Stimulated activated CD4-positive, alpha-beta T cell treated with anti-CD3 and anti-CD28 coated beads, Interleukin-1b, Interleukin-23, amount 100 ng/mL, for 1 hour (primary cell): ENCODE data around the gene TCAP.
"Not testable (repeated sequence)": the region's sequence is repeated elsewhere in the genome, so short reads cannot be mapped to it uniquely, and the experiment has no call there.

Experiments
- DNase-seq, 2 donors: peaks; one replicate each; pipeline ENCODE4 v3.0.0-alpha.2; 2020; ENCODE audit warnings: low read depth in 2 of 2

TCAP gene

GRCh38 chr17:39679521-39680192 lies 14.5 kb downstream of the TCAP start:
- no peak for DNase-seq

GRCh38 chr17:39683295-39683939 lies 18.3 kb downstream of the TCAP start:
- DNase-seq: no peak

DNA sequence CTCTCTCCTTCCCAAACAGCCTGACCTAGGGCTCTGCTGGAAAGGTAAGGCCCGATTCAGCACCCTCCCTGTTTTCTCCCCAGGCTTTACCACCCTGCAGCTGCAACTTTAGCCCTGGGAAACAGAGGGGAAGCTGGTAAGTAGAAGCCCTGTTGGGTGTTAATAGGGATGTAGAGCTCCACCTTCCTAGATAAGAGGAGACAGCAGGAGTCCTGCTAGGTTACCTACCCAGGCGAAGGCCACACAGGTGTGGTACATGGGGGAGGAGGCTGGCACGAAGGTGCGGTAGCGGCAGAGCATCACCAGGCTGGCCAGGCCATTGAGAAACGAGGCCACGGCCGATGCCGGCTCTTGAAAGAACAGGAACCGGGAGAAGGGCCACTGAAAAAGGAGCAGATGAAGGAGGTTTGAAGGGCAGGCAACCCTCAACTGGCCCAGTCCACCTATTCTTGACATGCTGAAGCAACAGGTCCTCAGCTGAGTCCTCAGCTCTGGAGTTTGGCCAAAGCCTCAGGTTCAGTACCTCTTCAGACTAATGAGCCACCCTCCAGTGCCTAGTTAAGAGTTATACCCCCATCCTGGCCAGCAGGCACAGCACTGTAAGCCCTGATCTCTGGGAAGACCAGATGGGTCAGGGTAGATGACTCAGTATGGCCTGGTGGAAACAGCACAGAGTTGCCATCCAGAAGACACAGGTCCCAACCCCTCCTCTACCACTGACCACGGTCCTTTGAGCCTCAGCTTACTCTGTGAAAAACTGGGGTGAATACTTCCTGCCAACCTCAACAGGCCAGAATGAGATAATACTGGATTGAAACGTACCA lies 19.4 kb downstream of the TCAP start:
- DNase-seq: no peak

DNA sequence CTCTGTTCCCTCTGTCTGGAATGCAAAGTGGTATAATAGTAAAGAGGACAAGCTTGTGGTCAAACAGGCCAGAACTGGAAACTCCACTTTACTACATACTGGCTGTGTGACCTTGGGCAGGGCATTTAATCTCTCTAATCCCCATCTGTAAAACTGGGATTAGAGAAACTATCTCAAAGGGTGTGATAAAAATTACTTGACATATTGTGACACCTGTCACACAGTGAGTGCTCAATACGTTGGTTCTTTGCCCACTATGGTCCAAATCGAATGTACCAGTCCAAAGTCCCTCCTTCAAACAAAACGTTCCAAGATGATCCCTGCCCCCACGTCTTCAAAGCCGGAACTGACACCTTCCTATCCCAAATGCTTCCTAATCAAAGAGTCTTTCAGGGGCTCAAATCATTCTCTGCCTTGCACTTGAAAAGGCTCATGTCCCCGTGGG lies 22.0 kb downstream of the TCAP start:
- no peak for DNase-seq

DNA sequence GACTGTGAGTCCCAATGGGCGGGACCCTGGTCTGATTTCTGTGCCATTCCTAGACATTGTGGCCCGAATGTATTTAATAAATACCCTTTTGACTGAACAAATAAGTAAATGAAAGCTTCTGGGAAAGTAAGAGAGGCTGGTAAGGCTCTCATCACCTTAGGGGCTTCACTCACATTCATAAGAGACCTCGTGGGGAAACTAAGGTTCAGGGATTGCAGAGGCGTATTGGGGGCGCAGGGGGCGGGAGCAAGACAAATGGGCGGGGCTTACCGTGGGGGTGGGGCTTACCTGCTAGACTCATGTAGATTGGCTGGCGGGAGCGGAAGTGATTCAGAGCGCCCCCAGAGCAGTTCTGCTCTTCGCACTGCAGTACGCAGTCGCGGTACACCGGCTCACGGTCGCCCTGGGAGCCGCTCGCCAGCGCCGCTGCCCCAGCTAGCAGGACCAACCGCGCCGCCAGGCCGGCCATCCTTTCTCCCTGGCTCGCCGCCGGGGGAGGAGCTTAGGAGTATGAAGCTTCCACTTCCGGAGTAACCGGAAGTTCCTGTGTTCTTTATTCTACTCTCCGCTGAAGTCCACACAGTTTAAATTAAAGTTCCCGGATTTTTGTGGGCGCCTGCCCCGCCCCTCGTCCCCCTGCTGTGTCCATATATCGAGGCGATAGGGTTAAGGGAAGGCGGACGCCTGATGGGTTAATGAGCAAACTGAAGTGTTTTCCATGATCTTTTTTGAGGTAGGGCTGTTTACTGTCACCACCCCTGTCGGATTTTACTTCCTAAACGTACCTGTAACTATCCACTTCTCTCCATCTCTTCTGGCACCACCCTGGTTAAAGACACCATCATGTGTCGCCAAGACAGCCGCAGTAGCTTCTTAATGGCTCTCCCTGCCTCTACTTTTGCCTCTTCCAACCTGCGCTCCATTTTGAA lies 22.7 kb downstream of the TCAP start, which contains the start of gene PGAP3:
Gene PGAP3 (minus strand): TSS at position 512 of the 929 bp plus-strand sequence. CDS start 43 bp downstream, at position 469.
- DNase-seq: peak; percentile 52 to 73

DNA sequence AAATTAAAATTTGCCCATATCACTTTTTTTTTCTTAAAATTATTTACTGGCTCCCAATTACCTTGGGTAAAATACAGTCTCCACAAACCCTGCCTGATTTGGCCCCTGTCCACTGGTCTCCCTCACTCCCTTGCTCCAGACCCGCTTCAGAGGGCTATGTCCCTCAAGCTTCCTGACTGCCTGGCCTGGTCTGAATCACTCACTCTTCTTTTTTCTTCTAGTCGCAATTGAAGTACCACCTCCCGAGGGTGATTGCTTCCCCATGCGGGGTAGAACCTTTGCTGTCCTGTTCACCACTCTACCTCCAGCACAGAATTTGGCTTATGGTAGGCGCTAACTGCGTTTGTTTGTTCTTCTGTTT lies 23.3 kb downstream of the TCAP start:
- no peak for DNase-seq

- DNase-seq: no peak
Observed at GRCh38 chr17:39688945-39689344, 23.8 kb downstream of the TCAP start.

- no peak for DNase-seq
Observed at GRCh38 chr17:39694593-39694992, 29.4 kb downstream of the TCAP start.

- no peak for DNase-seq
Observed at GRCh38 chr17:39695089-39695474, 29.9 kb downstream of the TCAP start.

DNA sequence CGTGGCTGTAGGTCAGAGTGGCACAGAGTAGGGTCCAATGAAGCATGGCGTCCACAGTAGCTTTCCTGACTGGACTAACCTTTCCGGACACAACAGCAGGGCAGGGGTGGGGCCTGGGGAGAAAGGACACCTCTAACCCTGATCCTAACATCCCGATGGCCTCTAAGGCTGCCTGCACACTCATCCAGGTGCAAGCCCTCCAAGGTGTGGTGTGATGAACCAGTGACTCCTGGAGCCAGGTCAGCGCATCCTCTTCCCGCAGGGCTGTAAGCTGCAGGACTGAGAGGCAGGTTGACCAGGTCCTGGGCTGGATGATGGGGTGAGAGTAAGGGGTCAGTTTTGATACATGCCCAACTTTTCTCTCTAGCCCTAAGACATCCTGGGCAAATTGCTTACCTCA lies 31.6 kb downstream of the TCAP start:
- no peak for DNase-seq

GRCh38 chr17:39697961-39698360 lies 32.8 kb downstream of the TCAP start:
- no peak for DNase-seq

DNA sequence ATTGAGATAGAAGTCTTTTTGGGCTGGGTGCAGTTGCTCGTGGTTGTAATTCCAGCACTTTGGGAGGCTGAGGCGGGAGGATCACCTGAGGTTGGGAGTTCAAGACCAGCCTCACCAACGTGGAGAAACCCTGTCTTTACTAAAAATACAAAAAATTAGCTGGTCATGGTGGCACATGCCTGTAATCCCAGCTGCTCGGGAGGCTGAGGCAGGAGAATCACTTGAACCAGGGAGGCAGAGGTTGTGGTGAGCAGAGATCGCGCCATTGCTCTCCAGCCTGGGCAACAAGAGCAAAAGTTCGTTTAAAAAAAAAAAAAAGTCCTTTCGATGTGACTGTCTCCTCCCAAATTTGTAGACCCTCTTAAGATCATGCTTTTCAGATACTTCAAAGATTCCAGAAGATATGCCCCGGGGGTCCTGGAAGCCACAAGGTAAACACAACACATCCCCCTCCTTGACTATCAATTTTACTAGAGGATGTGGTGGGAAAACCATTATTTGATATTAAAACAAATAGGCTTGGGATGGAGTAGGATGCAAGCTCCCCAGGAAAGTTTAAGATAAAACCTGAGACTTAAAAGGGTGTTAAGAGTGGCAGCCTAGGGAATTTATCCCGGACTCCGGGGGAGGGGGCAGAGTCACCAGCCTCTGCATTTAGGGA lies 34.1 kb downstream of the TCAP start:
- DNase-seq: not testable (repeated sequence)

DNA sequence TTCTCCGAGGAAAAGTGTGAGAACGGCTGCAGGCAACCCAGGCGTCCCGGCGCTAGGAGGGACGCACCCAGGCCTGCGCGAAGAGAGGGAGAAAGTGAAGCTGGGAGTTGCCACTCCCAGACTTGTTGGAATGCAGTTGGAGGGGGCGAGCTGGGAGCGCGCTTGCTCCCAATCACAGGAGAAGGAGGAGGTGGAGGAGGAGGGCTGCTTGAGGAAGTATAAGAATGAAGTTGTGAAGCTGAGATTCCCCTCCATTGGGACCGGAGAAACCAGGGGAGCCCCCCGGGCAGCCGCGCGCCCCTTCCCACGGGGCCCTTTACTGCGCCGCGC lies 34.6 kb downstream of the TCAP start, which contains the start of gene ERBB2:
Gene ERBB2 (plus strand): TSS at position 247 of the 330 bp plus-strand sequence. CDS start 175 bp downstream, outside the sequence.
- no peak for DNase-seq

DNA sequence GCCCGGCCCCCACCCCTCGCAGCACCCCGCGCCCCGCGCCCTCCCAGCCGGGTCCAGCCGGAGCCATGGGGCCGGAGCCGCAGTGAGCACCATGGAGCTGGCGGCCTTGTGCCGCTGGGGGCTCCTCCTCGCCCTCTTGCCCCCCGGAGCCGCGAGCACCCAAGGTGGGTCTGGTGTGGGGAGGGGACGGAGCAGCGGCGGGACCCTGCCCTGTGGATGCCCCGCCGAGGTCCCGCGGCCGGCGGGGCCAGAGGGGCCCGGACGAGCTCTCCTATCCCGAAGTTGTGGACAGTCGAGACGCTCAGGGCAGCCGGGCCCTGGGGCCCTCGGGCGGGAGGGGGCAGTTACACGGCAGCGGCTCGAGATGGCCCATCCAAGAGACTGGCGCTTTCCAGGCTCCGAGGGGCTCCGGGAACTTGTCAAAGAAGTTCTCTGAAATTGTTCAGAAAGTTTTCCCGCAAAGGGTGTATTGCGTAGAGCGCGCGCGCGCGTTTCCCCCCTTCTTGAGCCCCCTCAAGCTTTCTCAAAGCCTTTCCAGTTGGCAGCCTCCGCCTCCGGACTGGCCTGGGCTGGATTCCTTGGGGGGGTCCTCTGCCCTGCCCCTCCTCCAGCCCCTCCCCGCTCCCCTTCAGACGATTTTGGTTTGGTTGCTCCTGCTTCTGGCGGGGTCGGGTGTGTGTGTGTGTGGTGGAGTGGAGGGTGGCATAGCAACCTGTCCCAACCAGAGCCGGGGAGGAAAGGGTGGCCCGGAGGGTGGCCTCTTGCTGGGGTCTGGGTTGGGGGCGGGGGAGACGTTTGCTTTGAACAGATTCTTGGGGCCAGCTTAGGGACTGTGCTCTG lies 35.2 kb downstream of the TCAP start:
- DNase-seq: no peak

GRCh38 chr17:39701012-39701783 lies 36.0 kb downstream of the TCAP start:
- no peak for DNase-seq

- DNase-seq: no peak
Observed at GRCh38 chr17:39701784-39702422, 36.8 kb downstream of the TCAP start.

DNA sequence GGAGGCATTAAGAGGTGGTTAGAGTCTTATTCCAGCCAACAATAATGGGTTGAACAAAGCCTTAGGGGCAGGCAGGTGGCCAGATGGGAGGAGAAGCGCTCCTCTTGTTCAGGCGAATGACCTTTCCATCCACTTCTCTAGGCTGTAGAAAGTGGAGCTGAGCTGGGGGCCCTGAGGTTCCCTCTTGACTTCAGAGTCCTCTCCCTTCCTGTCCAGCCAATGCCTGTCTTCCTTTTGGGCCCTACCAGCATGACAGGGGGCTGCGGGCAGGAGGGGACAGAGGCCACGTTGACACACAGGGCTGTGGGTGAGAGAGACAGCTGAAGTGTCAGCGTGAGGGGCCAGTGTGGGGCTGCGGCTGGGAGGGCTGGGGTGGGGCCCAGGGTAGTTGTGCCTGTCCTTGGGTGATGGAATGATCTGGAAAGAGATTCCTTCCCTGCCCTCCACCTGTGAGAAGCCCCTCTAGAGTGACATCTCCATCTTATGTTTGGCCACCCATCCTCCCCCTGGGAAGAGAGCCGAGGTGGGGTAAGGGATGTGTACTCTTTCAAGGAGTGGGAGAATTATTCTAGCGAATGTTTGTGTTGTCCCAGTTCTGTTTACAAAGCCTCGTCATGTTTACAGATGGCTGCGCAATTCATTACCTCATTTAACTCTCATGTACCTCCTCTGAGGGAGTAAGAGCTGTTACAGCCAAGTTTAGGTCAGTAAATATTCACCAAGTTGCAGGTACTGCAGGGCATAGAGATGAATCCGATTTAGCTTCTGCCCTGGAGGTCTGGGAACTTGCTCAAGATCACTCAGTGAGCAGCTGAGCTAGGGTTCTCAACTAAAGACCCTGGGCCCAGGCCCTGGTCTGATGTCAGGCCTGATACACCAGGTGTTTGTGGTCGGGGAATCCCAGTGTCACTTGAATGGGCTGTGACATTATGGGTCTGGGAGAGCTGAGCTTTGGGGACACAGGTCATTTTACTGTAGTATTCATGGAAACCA lies 38.0 kb downstream of the TCAP start:
- DNase-seq: no peak

- no peak for DNase-seq
Observed at GRCh38 chr17:39703913-39704312, 38.8 kb downstream of the TCAP start.
